GM12878 (cell line): ENCODE results near the gene TM4SF1. TPM values are rescaled to one million over a fixed set of nuclear protein-coding genes. Genes with fewer than 3 reads are reported as not detected.

Source experiments
- ATAC-seq: fragments of 200-7000 bp; cut with Tn5 transposase; 3 replicates; pipeline ENCODE4 v1.9.1; 2020; ENCODE audit warnings: mild to moderate bottlenecking, moderate library complexity
- BruUV-seq: library from RNA; stranded (reverse); fragments of 400-500 nt; replicated peaks from 2 replicates; lab custom pipeline; 2021; lab: Mats Ljungman, UMichigan
- CTCF ChIA-PET: fragments of 300-600 bp; sonication (Branson Sonifier 250); formaldehyde crosslinking; extraction: SDS; loops from one replicate; lab custom pipeline; 2021; ENCODE audit warnings: inconsistent platforms; lab: Yijun Ruan, JAX
- POLR2A ChIA-PET: fragments of 350-600 bp; formaldehyde crosslinking; extraction: SDS; loops from one replicate; lab custom pipeline; 2021; ENCODE audit warnings: inconsistent platforms; lab: Charles Lee
- RAD21 ChIA-PET: fragments of 300-600 bp; sonication (Branson Sonifier 250); formaldehyde crosslinking; loops from one replicate; lab custom pipeline; 2023; ENCODE audit warnings: antibody characterized with exemption; ENCODE audit not compliant: unreplicated experiment; lab: Charles Lee
- SMC1A ChIA-PET: fragments of 300-600 bp; sonication (Branson Sonifier 250); formaldehyde crosslinking; loops from one replicate; lab custom pipeline; 2023; ENCODE audit not compliant: unreplicated experiment, uncharacterized antibody; lab: Charles Lee
- DNase-seq: peaks from one replicate; pipeline ENCODE4 v3.0.0-alpha.2; 2011; ENCODE audit warnings: low read depth, low spot score
- FAIRE-seq: peaks from 3 replicates; lab custom pipeline; 2011; peaks lifted over from hg19 to GRCh38; lab: Jason Lieb, UNC
- H2AFZ ChIP-seq: 2 replicates; pipeline ENCODE4 v1.6.0; 2011; ENCODE audit warnings: low read depth, low read length, control low read depth; ENCODE audit not compliant: control insufficient read depth
- H3K27ac ChIP-seq: 2 replicates; pipeline ENCODE4 v1.5.1; 2011; ENCODE audit warnings: control low read depth; ENCODE audit not compliant: control insufficient read depth, insufficient read depth
- H3K27me3 ChIP-seq, 2 experiments: replicated peaks in 1 of 2; 2 replicates each; pipeline versions ENCODE4 v1.6.0 to v1.6.1; 2011; ENCODE audit warnings: low read length in 1 of 2; ENCODE audit not compliant: control insufficient read depth in 2 of 2, insufficient read depth in 2 of 2
- H3K36me3 ChIP-seq, 2 experiments: 2 replicates each; pipeline ENCODE4 v1.5.1; 2011; ENCODE audit warnings: low read length in 1 of 2; ENCODE audit not compliant: control insufficient read depth in 2 of 2, insufficient read depth in 2 of 2
- H3K4me1 ChIP-seq: 2 replicates; pipeline ENCODE4 v1.6.1; 2011; ENCODE audit warnings: mild to moderate bottlenecking, low read length, moderate library complexity, mixed read lengths; ENCODE audit not compliant: control insufficient read depth, insufficient read depth
- H3K4me2 ChIP-seq: 2 replicates; pipeline ENCODE4 v1.6.0; 2011; ENCODE audit warnings: control low read depth; ENCODE audit not compliant: control insufficient read depth, insufficient read depth
- H3K4me3 ChIP-seq: fragments of 200-600 bp; sonication (generic); 2 replicates; pipeline ENCODE4 v1.5.1; 2016
- H3K79me2 ChIP-seq: 2 replicates; pipeline ENCODE4 v1.6.0; 2011; ENCODE audit warnings: low read length; ENCODE audit not compliant: control insufficient read depth, insufficient read depth
- H3K9ac ChIP-seq: 2 replicates; pipeline ENCODE4 v1.8.0; 2011; ENCODE audit warnings: low read length, control low read depth, mixed read lengths; ENCODE audit not compliant: control insufficient read depth, insufficient read depth
- H3K9me3 ChIP-seq: replicated peaks from 3 replicates; pipeline ENCODE4 v1.5.1; 2011; ENCODE audit warnings: mild to moderate bottlenecking, low read length; ENCODE audit not compliant: control insufficient read depth, insufficient read depth
- H4K20me1 ChIP-seq: 2 replicates; pipeline ENCODE4 v1.6.0; 2011; ENCODE audit not compliant: control insufficient read depth, insufficient read depth
- BMI1 ChIP-seq: fragments of 450-650 bp; IDR thresholded peaks from 2 replicates; pipeline ENCODE4 v1.6.1; 2016; ENCODE audit warnings: mild to moderate bottlenecking, moderate library complexity, borderline replicate concordance
- DPF2 ChIP-seq: fragments of 450-650 bp; IDR thresholded peaks from 2 replicates; pipeline ENCODE4 v1.6.1; 2017; ENCODE audit warnings: mild to moderate bottlenecking
- FOS ChIP-seq: IDR thresholded peaks from 3 replicates; pipeline ENCODE4 v1.6.1; 2011; ENCODE audit warnings: borderline replicate concordance; ENCODE audit not compliant: insufficient read length; ENCODE audit errors: extremely low read depth
- IKZF1 ChIP-seq: fragments of 450-650 bp; conservative IDR thresholded peaks from 2 replicates; pipeline ENCODE4 v1.6.1; 2017; ENCODE audit warnings: antibody characterized with exemption, mild to moderate bottlenecking
- RAD21 ChIP-seq: IDR thresholded peaks from 2 replicates; pipeline ENCODE4 v1.6.1; 2011; ENCODE audit warnings: mild to moderate bottlenecking, low read depth, low read length, moderate library complexity; ENCODE audit not compliant: insufficient read depth
- SP1 ChIP-seq: IDR thresholded peaks from one replicate; pipeline ENCODE4 v1.6.1; 2011; ENCODE audit warnings: low read depth, low read length
- TAF1 ChIP-seq: IDR thresholded peaks from 2 replicates; pipeline ENCODE4 v1.6.1; 2011; ENCODE audit warnings: mild to moderate bottlenecking, low read depth, low read length, borderline replicate concordance
- ZBED1 ChIP-seq: IDR thresholded peaks from 2 replicates; pipeline ENCODE4 v1.6.1; 2016; ENCODE audit warnings: borderline replicate concordance
- ZNF384 ChIP-seq: IDR thresholded peaks from 2 replicates; pipeline ENCODE4 v1.6.1; 2012; ENCODE audit warnings: low read depth, mild to moderate bottlenecking, low read length, improper control_type of control experiment, borderline replicate concordance
- WGBS: methylation state at CpG from one replicate; pipeline ENCODE4 v1.1.6; 2016; ENCODE audit warnings: low lambda C conversion rate; ENCODE audit not compliant: insufficient replicate concordance, insufficient coverage; ENCODE audit errors: missing lambda C conversion rate; 5-methylcytosine and 5-hydroxymethylcytosine counted together
- in situ Hi-C: fragments of 300-500 bp; cut with MboI; formaldehyde crosslinking; loops from 9 replicates; pipeline ENCODE4 v1.14.3; 2018; ENCODE audit warnings: mixed read lengths
- intact Hi-C: fragments of 100-400 bp; cut with micrococcal nuclease; formaldehyde crosslinking; loops from one replicate; pipeline ENCODE4 v1.14.2; 2022; ENCODE audit not compliant: unreplicated experiment
- polyA plus RNA-seq, 11 experiments: library from polyadenylated mRNA; depleted of rRNA in 4 of 11; unstranded in 6 of 11; stranded (reverse) in 5 of 11; fragments of >200 nt; fragmentation: Nextera tagmentation in 4 of 11; fragmentation: Illumina TruSeq in 1 of 11; extraction: Ambion mirVana in 4 of 11; extraction: Trizol in 1 of 11; gene quantifications; 1 replicate in 1 of 11; 2 replicates in 10 of 11; pipeline versions ENCODE4 v1.2.1 to v1.2.3, GENCODE V29; 2011 to 2016; ENCODE audit warnings: inconsistent platforms in 2 of 11, missing spikeins in 2 of 11, low read depth in 1 of 11
- total RNA-seq, 4 experiments: library from RNA; depleted of rRNA in 3 of 4; stranded (reverse); fragments of >200 nt in 3 of 4; fragmentation: Illumina TruSeq in 1 of 4; extraction: Trizol in 1 of 4; gene quantifications; 2 replicates each; pipeline versions ENCODE4 v1.2.1 to v1.2.3, GENCODE V29; 2013 to 2021

TM4SF1 gene
- total and polyA plus RNA-seq, 10 of the 15 experiments (the other 5 are each of a cell fraction or from before 2014, with no cell fraction given) = 0.05 to 1.2 TPM; not detected in 8

DNA sequence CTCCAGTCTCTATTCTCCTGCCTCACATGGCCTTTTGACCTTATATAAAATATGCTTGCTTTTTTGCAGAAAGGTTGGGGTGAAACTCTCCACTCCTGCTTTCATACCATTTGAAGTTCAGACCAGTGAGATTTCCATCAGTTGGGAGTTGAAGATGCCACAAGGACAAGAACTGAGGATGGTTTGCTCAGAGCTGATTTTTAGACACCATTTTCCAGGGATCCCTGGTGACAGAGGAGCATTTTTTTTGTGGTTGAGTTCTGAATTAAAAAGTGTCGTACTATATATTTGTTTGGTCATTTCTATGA is 8.8 kb upstream of the TM4SF1 start:
- ChIA-PET SMC1A (no interaction called here), RAD21 (interaction anchor here (1.2 kb wide), 1 partner anchor 94 kb away, joined by 3 read pairs; no protein-coding TSS in a partner anchor), POLR2A (no interaction called here), CTCF (interaction anchor here (1.3 kb wide), 1 partner anchor 105 kb away, joined by 4 read pairs; no protein-coding TSS in a partner anchor)
- H3K9me3 ChIP-seq = no peaks in the 10 kb centered on the region
- 67% methylated on average over 1 of the region's 1 CpG for WGBS
- DNase-seq (no peak), FAIRE-seq (no peak), ATAC-seq (no peak)
- H3K4me3 ChIP-seq = no peak overlapping the region
- intact Hi-C loops (no loop called here), in situ Hi-C loops (loop anchor here (5.0 kb wide), 1 partner anchor 96 kb away; no protein-coding TSS in a partner anchor)
- H3K79me2 ChIP-seq = no peaks in the 10 kb centered on the region
- no peaks in the 10 kb centered on the region for H3K36me3 ChIP-seq
- H4K20me1 ChIP-seq = no peaks in the 10 kb centered on the region
- TF ChIP-seq RAD21 = no peak
- no peak for TF ChIP-seq SP1
- no peak for TF ChIP-seq BMI1
- no peak for TF ChIP-seq FOS
- no peak overlapping the region for H3K9ac ChIP-seq
- no peaks in the 10 kb centered on the region for H3K4me1 ChIP-seq
- no peak overlapping the region for H3K4me2 ChIP-seq
- BruUV-seq = no TSS peak
- H3K27me3 ChIP-seq = no peaks in the 10 kb centered on the region
- H3K27ac ChIP-seq = no peak overlapping the region
- no peak overlapping the region for H2AFZ ChIP-seq

DNA sequence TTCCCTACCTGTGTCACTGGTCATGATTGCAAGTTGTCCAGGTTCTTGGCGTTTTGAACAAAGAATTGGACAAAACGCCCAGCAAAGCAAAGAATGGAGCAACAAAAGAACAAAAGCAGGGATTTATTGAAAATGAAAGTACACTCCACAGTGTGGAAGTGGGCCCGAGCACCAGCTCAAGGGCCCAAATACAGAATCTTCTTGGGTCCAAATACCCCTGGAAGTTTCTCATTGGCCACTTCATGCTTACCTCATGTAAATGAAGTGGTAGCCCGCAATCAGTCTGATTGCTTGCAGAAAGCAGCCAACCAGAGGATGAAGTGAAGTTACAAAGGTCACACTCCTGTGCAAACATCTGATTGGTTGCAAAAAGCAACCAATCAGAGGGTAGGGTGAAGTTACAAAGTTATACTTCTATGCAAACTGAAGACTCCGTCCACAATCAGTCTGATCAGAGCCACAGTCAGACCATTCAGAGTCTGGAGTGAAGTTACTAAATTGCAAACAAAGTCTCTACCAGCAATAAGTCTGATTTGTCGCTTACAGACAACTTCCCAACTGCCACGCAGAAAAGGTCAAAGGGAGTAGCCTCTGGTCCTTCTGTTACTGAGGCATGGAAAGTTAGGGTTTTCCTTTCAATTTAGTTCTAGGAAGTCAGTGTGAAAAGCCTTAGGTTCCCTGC is 8.3 kb upstream of the TM4SF1 start:
- ATAC-seq = no peak
- POLR2A ChIA-PET = no interaction called here

More for the DNA sequence above, 8.3 kb upstream of the TM4SF1 start:
- intact Hi-C loops = no loop called here
- in situ Hi-C loops = loop anchor here (5.0 kb wide), 1 partner anchor 97 kb away; no protein-coding TSS in a partner anchor
- Histone ChIP-seq H3K27me3 (no peaks in the 10 kb centered on the region), H2AFZ (no peak overlapping the region), H3K4me1 (no peaks in the 10 kb centered on the region), H3K4me2 (no peak overlapping the region), H3K27ac (no peak overlapping the region), H4K20me1 (no peaks in the 10 kb centered on the region), H3K36me3 (no peaks in the 10 kb centered on the region), H3K79me2 (no peaks in the 10 kb centered on the region), H3K4me3 (no peak overlapping the region), H3K9me3 (no peaks in the 10 kb centered on the region)
- BruUV-seq = no TSS peak
- ChIA-PET RAD21 (no interaction called here), SMC1A (no interaction called here), CTCF (interaction anchor here (0.9 to 1.4 kb wide), 2 partner anchors 12 to 97 kb away, joined by 3 to 4 read pairs; no protein-coding TSS in a partner anchor)
- 57% methylated on average over 7 of the region's 7 CpGs for WGBS
- no peak for FAIRE-seq
- TF ChIP-seq ZBED1 = no peak
- TF ChIP-seq TAF1 = no peak
- TF ChIP-seq DPF2 = no peak
- TF ChIP-seq IKZF1 = no peak
- TF ChIP-seq ZNF384 = no peak
- TF ChIP-seq, all 136 proteins: peak for 0
- no peak for DNase-seq
- H3K9ac ChIP-seq = no peak overlapping the region
